DMS 273 (cell line): Measurements from ENCODE around the gene DIPK1B.
A peak's percentile ranks its signal among the peaks of the same experiment; 100 is the strongest.
"Not testable (repeated sequence)": the region's sequence is repeated elsewhere in the genome, so short reads cannot be mapped to it uniquely, and the experiment has no call there.

ENCODE experiments used
- DNase-seq: peaks from one replicate; lab custom pipeline; 2025; ENCODE audit not compliant: unreplicated experiment; lab: John Stamatoyannopoulos, UW

Gene DIPK1B

DNA sequence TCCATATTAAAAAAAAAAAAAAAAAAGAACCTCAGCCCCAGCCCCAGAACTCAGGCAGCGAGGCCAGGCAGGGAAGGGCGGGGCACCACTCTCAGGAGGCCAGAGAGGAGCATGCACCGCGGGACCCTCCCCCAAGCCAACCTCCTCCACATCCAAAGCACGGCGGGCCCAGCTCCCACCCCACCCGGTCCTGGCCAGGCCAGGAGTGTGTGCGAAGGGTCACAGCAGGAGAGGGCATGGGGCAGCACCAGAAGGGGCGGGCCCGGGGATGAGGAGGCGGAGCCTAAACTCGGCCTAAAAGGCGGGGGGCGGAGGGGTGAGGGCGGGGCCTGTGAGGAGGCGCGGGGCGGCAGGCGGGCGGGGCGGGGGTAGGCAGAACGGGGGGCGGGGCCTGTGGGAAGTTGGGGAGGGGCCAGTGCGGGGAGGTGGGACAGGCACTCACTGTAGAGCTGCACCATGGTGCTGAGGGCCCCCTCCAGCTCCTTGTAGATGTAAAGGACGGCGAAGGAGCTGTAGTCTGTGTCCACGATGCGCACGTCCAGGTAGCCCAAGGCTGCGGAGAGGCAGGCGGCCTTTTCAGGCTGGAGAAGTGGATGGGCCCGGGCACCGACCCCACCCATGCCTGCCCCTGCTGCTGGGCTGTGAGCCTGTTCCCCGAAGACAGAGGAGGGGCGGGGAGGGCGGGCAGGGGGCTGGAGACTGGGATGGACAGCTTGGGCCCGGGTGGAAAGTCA is 50.7 kb downstream of the DIPK1B start:
- DNase-seq: peak; percentile 74

DNA sequence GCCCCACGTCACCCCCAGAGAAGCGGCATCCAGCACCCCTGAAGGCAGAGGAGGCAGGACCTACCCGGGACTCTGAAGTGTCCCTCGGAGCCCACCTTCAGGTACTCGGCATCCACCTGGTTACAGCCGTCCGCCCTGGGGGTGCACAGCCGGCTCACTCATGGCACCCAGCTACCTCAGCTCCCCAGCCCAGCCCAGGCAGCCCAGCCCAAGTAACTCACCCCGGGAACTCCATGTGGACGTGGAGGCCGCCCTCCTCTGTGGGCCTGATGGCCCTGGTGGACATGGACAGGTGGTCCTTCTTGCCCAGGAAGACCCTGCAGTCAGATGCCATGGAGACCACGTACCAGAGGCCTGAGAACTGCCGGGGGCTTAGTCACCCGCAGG is 51.3 kb downstream of the DIPK1B start:
- DNase-seq: no peak

DNA sequence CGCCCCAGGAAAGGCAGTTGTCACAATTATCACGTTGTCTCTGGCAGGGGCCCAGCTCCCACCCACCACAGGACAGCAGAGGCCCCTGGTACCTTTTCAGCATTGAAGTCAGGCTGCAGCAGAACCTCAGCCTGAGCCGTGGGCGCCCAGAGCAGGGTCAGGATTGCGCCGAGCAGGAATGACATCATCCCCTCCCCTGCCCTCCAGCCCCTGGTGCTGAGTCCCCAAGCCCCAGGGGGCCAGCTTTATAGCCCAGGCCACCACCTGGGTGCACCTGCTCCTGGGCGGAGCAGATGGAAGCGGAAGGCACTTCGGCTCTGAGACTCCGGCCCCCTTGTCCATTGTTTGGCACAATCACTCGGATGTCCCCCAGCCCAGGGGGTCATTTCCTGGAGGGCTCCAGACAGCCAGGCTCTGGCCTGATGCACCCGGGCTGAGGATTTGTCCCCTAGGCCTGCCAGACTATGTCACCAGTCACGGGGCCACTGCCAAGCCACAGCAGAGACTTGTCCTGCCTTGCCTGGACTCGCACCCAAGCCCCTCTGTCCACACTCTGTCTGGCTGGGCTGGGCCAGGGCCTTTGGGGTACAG is 52.0 kb downstream of the DIPK1B start, which contains the start of gene LCN15:
Gene LCN15 (minus strand): TSS at position 218 of the 591 bp plus-strand sequence. CDS start 30 bp downstream, at position 188.
- DNase-seq: no peak

DNA sequence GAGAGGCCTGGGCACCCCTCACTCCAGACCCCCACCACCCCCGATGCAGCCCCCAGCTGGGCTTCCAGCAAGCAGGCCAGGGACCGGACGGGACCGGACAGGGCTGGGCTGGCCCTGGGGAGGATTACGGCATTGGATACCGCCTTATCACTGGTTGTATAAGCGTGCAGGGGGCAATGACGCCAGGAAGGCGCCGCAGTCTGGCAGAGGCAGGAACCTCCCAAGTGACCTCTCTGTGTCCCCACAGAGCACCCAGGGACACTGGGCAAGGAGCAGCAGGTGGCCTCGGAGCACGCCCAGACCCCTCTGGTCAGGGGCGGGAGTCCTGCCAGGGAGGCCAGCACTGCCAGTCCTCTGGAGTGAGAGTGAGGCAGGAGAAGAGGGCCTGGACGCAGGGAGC is 52.7 kb downstream of the DIPK1B start:
- no peak for DNase-seq

DNA sequence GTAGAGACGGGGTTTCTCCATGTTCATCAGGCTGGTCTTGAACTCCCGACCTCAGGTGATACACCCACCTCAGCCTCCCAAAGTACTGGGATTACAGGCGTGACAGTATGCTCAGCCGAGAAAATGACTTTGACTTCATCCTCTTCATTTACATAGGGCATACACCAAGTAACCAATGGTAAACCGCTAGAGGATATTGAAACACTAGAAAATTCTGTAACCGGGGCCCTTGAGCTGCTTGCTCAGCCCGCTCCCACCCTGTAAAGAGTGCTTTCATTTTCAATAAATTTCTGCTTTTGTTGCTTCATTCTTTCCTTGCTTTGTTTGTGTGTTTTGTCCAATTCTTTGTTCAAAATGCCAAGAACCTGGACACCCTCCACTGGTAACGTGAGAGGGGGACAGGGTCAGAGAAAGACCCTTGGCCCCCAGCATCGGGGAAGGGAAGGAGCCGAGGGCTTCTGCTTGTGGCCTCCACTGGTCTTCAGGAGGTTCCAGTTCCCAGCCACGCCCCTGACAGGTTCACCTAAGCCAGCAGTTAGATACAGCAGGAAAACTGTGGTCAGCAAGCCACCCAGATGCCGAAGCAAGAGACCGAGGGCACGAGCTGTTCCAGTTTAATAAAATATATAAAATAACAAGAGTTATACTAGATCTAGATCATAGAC is 53.5 kb downstream of the DIPK1B start:
- DNase-seq: not testable (repeated sequence)

DNA sequence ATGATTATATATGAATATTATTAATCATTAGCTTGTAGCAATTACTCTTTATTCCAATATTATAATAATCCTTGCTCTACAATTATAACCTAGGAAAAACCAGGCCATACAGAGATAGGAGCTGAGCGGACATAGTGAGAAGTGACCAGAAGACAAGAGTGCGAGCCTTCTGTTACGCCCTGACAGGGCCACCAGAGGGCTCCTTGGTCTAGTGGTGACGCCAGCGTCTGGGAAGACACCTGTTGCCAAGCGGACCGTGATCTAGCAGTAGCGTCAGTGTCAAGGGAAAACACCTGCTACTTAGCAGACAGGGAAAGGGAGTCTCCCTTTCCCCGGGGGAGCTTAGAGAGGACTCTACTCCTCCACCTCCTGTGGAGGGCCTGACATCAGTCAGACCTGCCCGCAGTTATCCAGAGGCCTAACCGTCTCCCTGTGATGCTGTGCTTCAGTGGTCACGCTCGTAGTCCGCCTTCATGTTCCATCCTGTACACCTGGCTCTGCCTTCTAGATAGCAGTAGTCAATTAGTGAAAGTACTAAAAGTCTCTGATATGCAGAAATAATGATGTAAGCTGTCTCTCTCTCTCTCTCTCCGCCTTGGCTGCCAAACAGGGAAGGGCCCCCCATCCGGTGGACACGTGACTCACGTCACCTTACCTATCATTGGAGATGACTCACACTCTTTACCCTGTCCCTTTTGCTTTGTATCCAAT is 54.2 kb downstream of the DIPK1B start:
- peak; percentile 74 for DNase-seq

DNA sequence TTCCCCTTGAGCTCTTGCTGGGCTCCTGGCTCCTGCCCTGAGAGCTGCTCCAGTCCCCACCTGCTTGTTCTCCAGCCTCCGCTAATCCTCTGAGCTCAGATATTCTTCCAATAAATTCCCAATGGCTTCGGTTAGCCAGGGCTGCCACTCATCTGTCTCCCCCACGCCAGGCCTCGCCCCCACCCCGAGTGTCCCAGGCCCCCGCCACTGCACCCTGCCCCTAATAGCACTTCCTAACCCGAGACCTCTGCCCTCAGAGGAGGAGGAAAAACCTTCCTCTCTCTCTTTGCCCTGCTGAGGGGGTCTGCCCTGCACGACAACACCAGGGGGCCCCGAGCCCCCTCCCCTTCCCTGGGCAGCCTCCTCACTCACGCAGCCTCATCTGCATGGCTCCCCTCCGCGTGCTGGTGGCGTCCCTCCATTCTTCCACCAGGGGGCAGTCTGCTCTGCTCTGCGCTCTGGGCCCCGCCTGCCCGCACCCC is 57.4 kb downstream of the DIPK1B start:
- peak; percentile 62 for DNase-seq

DNA sequence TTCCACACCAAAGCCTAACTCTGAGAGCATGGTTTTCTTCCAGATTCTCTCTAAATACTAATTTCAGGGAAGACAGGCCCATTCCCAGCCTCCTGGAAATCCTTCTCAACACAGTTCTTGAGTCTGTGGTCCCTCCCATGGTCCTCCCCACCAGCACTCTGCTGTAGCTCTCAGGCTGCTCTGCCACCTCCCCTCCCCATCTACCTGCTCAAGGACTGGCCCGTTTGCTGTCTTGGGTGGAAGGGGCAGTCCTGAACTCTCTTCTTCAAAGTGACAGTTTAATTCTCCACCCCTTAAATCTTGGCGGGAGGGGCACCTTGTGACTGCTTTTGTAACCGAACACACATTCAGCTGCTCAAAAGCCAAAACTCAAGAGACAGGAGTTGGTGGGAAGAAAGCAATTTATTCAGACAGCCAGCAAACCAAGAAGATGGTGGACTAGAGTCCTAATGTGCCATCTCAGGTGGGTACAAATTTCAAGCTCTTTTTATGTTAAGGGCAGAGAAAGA is 59.6 kb downstream of the DIPK1B start:
- no peak for DNase-seq

DNA sequence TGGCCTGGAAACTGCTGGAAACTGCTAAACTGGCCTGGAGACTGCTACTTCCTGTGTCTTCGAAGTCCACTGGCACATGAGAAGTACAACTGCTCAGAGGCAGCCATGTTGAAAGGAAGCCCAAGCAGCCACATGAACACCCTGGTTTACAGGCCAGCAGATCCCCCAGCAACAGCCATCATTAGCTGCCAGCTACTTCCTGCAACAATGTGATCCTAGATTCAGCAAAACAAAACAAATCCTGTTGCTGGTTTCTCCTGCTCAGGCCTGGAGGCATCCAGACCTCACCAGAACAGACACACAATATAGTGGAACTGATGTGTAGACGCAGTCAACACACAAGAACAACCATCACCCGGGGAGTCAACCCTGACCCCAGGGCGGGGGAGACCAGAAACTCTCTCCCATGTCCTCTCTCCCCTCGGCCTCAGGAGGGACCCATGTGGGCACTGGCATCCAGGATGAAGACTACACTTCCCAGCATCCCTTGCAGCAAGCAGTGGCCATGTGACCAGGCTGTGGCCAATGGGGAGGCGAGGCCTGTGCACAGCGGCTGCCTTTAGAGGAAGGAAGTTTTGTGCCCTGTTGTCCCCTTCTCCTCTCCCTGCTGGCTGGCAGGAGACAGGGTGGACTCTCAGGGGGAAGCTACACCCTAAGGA is 61.1 kb downstream of the DIPK1B start:
- peak; percentile 60 for DNase-seq
